GM21390 (cell line): ENCODE data around the gene IL13RA2.

ENCODE experiments used
- ATAC-seq: cut with Tn5 transposase; IDR thresholded peaks from one replicate; pipeline ENCODE4 v1.9.1; 2021; ENCODE audit not compliant: unreplicated experiment

IL13RA2 gene

GRCh38 chrX:114999906-115000305 is 17.5 kb downstream of the IL13RA2 start:
- ATAC-seq = no peak

GRCh38 chrX:114997779-114998178 is 19.6 kb downstream of the IL13RA2 start:
- ATAC-seq = no peak

- no peak for ATAC-seq
These were observed 31.3 kb downstream of the IL13RA2 start for GRCh38 chrX:114985967-114986592.

DNA sequence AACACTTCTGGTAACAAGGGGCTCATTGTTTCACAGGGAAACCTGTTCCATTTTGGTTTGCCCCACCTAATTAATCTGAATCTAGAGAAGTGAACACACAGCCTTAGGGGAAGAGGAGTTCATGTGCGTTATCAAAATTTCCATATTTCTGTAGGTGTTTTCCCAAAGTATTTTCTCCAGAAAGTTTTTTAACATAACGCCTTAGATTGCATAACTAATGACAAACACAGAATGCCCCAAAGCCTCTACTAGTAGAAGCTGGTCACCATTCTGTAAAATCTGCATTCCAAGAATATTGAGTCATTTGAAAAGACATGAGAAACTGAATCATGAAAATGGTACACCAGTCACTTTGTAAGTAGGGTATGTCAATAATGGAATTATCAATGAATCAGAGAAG is 41.1 kb downstream of the IL13RA2 start:
- no peak for ATAC-seq

DNA sequence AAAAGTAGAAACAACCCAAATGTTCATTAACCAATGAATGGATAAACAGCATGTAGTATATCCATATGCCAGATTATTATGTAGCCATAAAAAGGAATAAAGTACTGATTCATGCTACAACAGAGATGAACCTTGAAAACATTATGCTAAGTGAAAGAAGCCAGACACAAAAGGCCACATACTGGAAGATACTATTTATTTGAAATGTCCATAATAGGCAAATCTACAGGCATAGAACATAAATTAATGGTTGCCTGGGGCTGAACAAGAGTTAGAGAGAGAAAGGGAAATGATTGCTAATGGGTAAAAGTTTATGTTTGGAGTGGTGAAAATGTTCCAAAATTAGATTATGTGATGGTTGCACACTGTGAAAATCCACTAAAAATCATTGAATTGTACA is 44.4 kb downstream of the IL13RA2 start:
- no peak for ATAC-seq

DNA sequence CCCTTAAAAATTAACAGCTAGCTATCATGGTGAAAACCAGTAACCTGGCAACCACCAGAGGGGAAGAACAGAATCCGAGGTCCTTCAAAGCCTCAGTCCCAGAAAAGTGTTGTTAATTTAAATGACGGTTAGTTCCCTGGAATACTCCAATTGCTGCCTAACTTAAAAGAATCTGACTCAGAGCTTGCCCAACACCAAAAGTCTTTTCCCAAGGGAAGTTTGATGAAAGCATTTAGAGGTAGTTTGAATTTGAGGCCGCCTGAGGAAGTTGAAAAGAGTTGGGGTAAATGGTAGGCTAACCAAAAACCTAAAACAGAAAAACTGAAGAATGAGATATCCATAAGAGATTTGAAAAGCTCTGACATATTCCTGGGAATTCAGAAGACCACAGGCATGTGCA is 46.6 kb downstream of the IL13RA2 start:
- ATAC-seq = no peak

- no peak for ATAC-seq
These were observed 53.0 kb downstream of the IL13RA2 start for GRCh38 chrX:114964374-114964773.

- ATAC-seq = no peak
These were observed 55.2 kb downstream of the IL13RA2 start for GRCh38 chrX:114962209-114962608.

DNA sequence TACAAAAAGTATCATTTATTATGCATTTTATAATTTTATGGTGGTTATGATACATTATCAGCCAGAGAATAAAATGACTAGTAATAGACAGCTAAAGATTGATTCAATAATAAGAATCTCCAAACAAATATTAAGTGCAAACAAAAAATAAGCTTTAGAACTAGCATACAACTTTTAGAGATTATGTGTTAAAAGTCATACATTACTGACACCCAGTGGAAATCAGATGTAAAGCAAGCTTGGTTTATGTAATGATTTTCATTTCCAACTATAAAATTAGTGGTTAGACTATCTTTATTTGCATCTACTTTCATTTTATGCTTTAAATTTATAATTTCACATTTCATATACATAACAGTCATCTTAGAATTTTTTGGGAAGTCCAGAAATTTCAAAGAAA is 57.7 kb downstream of the IL13RA2 start:
- ATAC-seq = no peak
